SW480 (cell line): ENCODE measurements around the gene GOLGA1.

Source experiments
- DNase-seq: peaks from one replicate; pipeline ENCODE4 v3.0.0-alpha.2; 2016; ENCODE audit warnings: low spot score

The GOLGA1 gene

GRCh38 chr9:124834591-124834990 lies 106.3 kb downstream of the GOLGA1 start:
- peak; percentile 71 for DNase-seq

- no peak for DNase-seq
Measured at GRCh38 chr9:124831642-124832364, 109.1 kb downstream of the GOLGA1 start.

- DNase-seq: no peak
Measured at GRCh38 chr9:124830593-124830992, 110.3 kb downstream of the GOLGA1 start.

- no peak for DNase-seq
Measured at GRCh38 chr9:124829334-124829669, 111.6 kb downstream of the GOLGA1 start.

- DNase-seq: peak; percentile 14
Measured at GRCh38 chr9:124828489-124829333, 112.2 kb downstream of the GOLGA1 start.
